ENCODE data around the gene GREB1. TPM values are rescaled to one million over a fixed set of nuclear protein-coding genes. Genes with fewer than 3 reads are reported as not detected.
A peak's percentile ranks its signal among the peaks of the same experiment; 100 is the strongest.

Gene GREB1
- total RNA-seq, 1 donor from 2014 or later = 6.9 TPM

DNA sequence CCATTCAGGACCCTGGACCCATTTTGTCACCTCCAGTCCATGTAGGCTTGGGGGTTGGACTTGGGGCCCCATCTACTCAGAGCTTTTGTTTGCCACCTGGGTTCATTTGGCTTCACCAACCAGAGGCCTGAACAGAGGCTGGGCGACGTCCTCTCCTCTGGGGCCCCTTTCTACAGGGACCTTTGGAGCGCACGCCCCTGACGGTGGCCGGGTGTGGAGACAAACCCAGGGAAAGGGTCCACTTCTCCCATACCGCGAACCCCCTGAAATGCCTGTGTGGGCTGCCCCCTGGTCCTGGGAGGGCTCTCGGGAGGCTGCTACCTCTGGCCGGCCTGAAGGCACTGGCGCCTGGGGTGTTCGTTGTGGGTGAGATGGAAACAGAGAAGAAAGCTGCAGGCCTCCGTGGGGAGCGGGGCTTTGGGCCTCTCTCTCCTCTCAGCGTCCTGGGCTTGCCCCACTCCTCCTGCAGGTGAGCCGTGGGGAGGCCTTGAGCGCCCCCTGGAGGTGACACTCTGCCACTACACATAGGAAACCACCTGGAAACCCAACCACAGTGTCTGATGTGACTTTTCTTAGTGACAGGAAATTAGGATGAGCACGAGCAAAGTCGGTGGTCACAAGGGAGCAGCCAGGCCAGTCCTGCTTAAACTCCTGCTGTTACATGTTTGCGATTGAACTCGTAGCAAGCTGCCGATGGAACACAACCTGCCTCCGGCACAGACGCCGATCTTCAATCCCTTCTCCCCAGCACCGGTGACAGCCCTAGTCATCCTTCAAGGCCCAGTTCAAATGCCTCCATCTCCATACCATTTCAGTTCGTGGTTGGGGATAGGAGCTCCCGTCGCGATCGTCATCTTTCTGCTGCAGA, 148.1 kb downstream of the GREB1 start:
- DNase-seq = peak; percentile 26

DNA sequence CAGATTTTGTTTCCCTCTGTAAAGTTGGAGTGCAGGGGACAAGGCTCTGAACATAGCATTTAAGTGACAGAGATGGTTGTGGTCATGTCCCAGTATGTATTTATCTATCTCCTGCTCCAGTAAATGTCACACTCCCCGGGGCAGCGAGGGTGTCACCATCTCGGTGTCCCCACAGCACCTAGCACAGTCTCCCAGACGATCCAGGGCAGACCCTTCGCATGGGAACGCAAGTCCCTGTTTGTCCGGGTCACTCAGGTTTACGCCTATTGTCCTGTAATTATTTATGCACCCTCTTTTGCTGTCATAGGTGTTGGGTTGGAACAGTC, 148.7 kb downstream of the GREB1 start:
- DNase-seq = no peak

DNA sequence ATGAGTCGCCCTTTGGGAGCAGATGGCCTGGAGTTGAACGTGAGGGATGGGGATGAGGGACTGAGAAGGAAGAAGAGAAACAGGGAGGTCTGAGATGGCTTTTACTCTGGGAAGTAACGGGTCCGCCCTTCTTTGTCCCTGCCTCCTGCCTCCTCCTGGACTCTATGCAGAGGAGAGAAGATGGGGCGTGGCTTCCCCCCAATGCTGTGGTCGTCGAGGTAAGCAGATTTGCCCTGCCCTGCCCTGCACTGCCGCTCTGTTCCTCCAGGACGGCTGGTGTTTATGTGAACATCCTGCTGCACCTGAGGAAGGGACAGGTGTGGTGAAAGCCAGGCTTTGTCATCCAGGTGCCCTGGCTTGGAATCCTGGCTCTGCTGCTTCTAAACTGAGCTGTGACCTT, 149.6 kb downstream of the GREB1 start:
- no peak for DNase-seq

DNA sequence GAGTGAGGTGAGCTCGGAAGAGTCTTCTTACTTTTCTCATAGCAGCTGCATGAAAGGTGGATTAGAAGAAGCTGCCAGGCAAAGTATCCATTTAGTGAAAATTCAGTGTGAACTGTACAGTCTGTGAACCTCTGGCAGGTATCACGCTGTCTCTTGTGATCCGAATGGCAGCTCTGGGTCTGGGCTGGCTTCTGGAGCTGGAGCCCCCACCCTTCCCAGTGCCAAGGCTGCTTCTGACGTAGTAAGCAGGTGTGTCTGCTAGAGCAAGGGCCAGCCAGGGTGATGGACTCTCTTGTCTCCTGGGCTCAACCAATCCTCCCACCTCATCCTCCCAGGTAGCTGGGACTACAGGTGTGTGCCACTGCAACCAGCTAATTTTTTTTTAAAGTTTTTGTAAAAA, 150.1 kb downstream of the GREB1 start:
- DNase-seq = no peak

DNA sequence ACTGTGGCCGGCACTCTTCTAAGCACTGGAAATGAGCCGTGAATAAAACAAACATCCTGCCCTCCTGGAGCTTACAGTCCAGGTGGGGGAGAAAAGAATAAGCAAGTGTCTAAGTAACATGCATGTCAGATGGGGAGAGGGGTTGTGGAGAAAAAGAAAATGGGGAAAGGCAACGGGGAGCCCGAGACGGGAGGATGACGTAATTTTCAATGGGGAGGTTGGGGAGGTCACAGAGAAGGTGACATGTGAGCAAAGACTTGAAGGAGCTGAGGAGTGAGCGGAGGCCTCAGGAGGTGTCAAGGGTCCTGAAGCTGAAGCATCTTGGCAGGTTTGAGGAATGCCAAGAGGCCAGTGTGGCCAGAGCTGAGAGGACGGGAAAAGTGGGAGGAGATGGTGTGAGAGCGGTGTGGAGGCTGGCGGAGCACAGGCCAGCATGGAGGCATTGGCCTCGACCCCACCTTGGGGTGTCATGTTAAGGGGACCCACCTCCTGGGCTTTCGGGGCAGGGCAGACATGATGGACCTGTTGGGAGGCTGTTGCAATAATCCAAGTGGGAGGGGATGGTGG, 151.1 kb downstream of the GREB1 start:
- no peak for DNase-seq

DNA sequence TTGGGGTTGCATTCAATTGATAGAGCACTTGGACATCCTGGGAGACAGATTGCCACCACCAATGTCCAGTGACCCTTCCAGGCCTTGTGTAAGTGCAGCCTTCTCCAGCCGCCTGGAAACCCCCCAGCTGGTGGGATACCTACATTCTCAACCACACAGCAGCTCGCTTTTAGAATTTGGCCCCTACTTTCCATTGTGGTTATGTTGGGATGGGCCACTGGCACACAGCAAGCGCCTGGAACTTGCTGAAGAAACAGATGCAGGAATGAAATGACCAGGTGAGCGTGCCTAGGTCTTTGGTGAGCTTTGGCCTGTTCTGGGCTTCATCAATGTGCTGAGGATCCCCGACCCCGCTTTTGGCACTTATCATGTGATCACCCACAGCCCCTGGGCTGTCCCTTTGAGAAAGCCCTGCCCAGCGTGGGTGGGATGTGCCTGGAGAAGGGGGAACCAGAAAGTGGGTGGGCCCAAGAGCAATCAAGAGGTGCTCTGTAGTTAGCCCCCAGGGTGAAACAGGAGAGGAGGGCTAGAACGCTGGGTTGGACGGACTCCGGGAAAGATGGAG, 152.1 kb downstream of the GREB1 start:
- no peak for DNase-seq

DNA sequence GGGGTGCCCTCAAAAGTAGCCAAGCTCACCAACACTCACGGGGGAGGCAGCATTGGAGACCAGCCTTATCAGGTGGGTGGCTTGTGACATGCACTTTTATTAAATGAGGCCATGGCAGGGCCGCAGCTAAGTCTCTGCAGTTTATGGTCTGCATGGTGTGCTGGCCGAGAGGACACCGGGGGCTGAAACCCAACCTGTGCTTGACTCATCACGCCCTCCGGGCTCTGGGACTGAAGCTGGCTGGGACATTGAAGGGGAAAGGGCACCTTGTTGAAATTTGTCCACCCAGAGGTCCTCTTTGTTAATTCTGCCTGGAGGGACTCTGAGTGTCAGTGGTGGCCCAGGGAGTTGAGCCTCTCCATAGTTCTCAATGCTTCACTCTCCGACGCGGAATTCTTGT, 153.9 kb downstream of the GREB1 start:
- DNase-seq = no peak

DNA sequence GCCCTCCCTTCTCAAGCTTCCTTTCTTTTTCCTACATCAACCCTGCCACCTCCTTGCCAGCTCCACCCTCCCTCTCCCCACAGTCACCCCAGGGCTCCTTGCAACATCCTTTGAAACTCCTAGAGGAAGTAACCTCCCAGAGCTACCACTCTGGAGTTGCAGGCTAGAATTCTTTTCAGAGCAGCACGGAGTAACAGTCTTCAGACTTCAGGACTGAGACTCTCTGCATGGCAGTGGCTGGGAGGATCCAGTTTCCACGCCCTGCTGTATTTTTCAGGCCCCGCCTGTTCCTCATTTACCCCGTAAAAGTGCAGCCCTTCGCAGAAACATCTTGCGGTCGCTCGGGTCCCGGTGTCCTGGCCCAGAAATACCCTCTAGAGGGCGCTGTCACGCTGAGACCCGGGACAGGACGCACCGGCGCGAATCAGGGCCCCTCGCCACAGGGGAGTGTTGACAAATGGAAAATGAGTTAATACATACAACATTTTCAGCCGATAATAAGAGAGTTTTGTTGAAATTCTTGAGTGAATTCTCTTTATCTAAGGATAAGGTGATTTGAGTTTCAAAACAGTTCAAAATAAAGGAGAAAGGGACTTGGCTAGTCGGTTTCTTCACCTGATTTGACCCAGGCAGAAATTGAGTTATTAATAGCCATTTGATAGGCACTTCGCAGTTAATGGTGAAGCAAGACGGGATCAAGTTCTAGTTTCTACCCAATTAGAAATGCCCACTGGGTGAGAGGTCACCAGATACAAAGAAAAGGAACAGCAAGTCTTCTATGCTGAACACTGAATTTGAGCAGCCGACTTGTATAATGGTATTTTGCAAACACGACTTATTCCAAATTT, 154.6 kb downstream of the GREB1 start:
- peak; percentile 86 for DNase-seq

DNA sequence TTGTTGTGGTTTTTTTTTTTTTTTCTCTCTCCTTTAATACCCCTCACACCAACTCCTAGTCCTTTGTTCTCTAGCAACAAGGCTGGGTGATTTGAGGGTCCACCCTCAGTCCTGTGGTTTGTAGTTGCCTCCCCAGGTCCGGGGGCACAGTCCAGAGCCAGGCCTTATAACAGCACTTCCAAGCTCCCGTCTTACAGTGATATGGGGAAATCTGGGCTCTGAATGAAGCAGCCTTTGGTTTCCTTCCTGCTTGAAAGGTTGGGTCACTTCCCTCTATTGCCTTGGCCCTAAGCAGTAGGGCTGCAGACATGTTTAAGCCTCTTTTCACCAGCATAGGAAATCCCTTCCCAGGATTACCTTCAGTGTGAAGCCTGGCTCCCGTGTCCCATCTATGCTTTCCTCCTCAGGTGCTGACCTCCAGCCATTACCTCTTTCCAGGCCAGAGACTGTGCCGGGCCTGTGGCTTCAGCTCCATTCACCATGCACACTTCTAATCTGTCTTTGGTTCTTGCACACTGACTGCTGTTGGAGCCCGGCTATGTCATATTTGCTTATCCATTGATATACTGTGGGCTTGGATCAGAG, 157.3 kb downstream of the GREB1 start:
- no peak for DNase-seq

Small RNA genes lying within 50 kb of the gene (small RNA-seq; reads per million reads assigned to genes)
- gene MIR4429 (ENCODE audit: low replicate concordance) = not detected
- gene RN7SL674P (ENCODE audit: low replicate concordance) = not detected
- 0.10 reads per million for gene RNA5SP84 (ENCODE audit: low replicate concordance)
- 0.23 reads per million, percentile 35 among the genes with 10 or more reads in this experiment for gene RNU2-13P (ENCODE audit: low replicate concordance)

Other genes starting within 250 kb of the GREB1 start
- 89.4 TPM for gene ROCK2, start 189.4 kb upstream of the GREB1 start, total RNA-seq
- gene E2F6, start 67.9 kb upstream of the GREB1 start, total RNA-seq = 25.8 TPM
- gene NTSR2, start 136.2 kb downstream of the GREB1 start, total RNA-seq = not detected
- 37.4 TPM for gene LPIN1, start 212.6 kb downstream of the GREB1 start, total RNA-seq

Data from tongue (tissue), 3 donors.